Astrocyte (in vitro differentiated cells and primary cell): ENCODE results near the gene HIVEP2. TPM values are rescaled to one million over a fixed set of nuclear protein-coding genes. Genes with fewer than 3 reads are reported as not detected.
A peak's percentile ranks its signal among the peaks of the same experiment; 100 is the strongest.

Experiments
- DNase-seq: peaks from one replicate; pipeline ENCODE4 v3.0.0-alpha.2; 2010; ENCODE audit warnings: low read depth
- FAIRE-seq: peaks from 2 replicates; lab custom pipeline; 2011; peaks lifted over from hg19 to GRCh38; lab: Jason Lieb, UNC
- H2AFZ ChIP-seq: 2 replicates; pipeline ENCODE4 v1.6.0; 2012; ENCODE audit warnings: low read depth, low read length, inconsistent platforms
- H3K27ac ChIP-seq: 2 replicates; pipeline ENCODE4 v1.5.1; 2011; ENCODE audit warnings: low read depth, low read length, inconsistent platforms
- H3K27me3 ChIP-seq: 2 replicates; pipeline ENCODE4 v1.6.0; 2011; ENCODE audit warnings: low read length, inconsistent platforms; ENCODE audit not compliant: insufficient read depth
- H3K36me3 ChIP-seq: 2 replicates; pipeline ENCODE4 v1.5.1; 2011; ENCODE audit warnings: low read length, inconsistent platforms; ENCODE audit not compliant: insufficient read depth
- H3K4me1 ChIP-seq: 2 replicates; pipeline ENCODE4 v1.5.1; 2011; ENCODE audit warnings: low read length, inconsistent platforms; ENCODE audit not compliant: insufficient read depth
- H3K4me2 ChIP-seq: 2 replicates; pipeline ENCODE4 v1.6.0; 2012; ENCODE audit warnings: low read length, inconsistent platforms
- H3K4me3 ChIP-seq: 2 replicates; pipeline ENCODE4 v1.5.1; 2011; ENCODE audit warnings: low read depth, mild to moderate bottlenecking, low read length, inconsistent platforms; ENCODE audit not compliant: insufficient read depth
- H3K79me2 ChIP-seq: 2 replicates; pipeline ENCODE4 v1.6.0; 2012; ENCODE audit warnings: mild to moderate bottlenecking, low read length, inconsistent platforms; ENCODE audit not compliant: insufficient read depth
- H3K9ac ChIP-seq: 2 replicates; pipeline ENCODE4 v1.6.0; 2012; ENCODE audit warnings: mild to moderate bottlenecking, low read length, inconsistent platforms
- H3K9me3 ChIP-seq: 2 replicates; pipeline ENCODE4 v1.5.1; 2012; ENCODE audit warnings: low read depth, mild to moderate bottlenecking, low read length, inconsistent platforms; ENCODE audit not compliant: insufficient read depth
- H4K20me1 ChIP-seq: 2 replicates; pipeline ENCODE4 v1.6.0; 2012; ENCODE audit warnings: low read length, inconsistent platforms; ENCODE audit not compliant: insufficient read depth
- H3K27ac Mint-ChIP-seq: one replicate; pipeline ENCODE4 v1.8.0; 2021; ENCODE audit warnings: mild to moderate bottlenecking, mixed read lengths; ENCODE audit not compliant: unreplicated experiment
- H3K27me3 Mint-ChIP-seq: one replicate; pipeline ENCODE4 v1.8.0; 2021; ENCODE audit warnings: low read depth, mixed read lengths; ENCODE audit not compliant: unreplicated experiment
- H3K36me3 Mint-ChIP-seq: one replicate; pipeline ENCODE4 v1.8.0; 2021; ENCODE audit warnings: low read depth, mixed read lengths; ENCODE audit not compliant: unreplicated experiment
- H3K4me1 Mint-ChIP-seq: one replicate; pipeline ENCODE4 v1.8.0; 2021; ENCODE audit warnings: low read depth, mixed read lengths; ENCODE audit not compliant: unreplicated experiment
- H3K4me3 Mint-ChIP-seq: one replicate; pipeline ENCODE4 v1.8.0; 2021; ENCODE audit warnings: mild to moderate bottlenecking, moderate library complexity, mixed read lengths; ENCODE audit not compliant: unreplicated experiment
- H3K9me3 Mint-ChIP-seq: one replicate; pipeline ENCODE4 v1.8.0; 2021; ENCODE audit warnings: mild to moderate bottlenecking, mixed read lengths; ENCODE audit not compliant: unreplicated experiment
- CTCF ChIP-seq: IDR thresholded peaks from 2 replicates; pipeline ENCODE4 v1.5.1; 2011; ENCODE audit warnings: low read depth, mild to moderate bottlenecking, inconsistent platforms, low read length, moderate library complexity; ENCODE audit not compliant: insufficient read depth
- EZH2 ChIP-seq: IDR thresholded peaks from 2 replicates; pipeline ENCODE4 v1.6.1; 2012; ENCODE audit warnings: mild to moderate bottlenecking, low read length, inconsistent platforms; ENCODE audit not compliant: insufficient read depth
- total RNA-seq: library from RNA; stranded (reverse); gene quantifications from 2 replicates; pipeline ENCODE4 v1.2.1, GENCODE V29; 2021

Gene HIVEP2
- total RNA-seq, 1 donor from 2014 or later, result 21.2 TPM

DNA sequence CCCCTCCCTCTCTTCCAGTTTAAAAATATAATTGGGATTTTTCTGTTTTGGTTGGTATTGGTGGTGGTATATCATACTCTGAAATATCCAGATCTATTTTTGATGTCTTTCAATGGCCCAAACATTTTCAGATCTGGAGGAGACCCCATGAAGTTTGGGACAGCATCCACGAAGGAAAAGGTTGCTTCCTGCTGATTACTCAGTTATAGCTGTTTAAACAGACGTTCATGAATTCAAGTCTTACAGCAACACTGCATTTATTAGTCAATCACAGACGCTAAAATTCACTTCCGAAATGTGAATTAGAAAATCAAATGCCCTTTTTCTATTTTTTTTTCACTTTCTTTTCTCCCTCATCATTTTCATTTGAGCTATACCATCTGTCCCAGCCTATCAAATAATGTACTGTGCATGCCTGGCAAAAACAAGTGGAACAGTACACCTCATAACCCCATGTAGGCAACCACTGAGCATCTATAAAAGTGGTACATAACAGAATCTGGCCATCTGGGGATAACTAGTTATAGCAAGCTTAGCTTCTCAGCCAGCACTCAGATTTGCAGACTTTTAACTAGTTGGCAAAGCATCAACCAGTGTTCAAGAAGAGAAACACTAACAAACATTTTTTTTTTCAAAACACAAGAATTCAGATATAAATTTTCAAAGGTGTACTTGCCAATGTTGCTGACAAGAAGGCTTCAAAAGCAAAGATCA, 124.5 kb downstream of the HIVEP2 start:
- Histone ChIP-seq H3K9ac (peak overlapping the region; percentile 62), H2AFZ (no peak overlapping the region), H3K79me2 (peaks cover 48% of the 10 kb centered on the region), H3K4me2 (peak overlapping the region; percentile 79), H3K4me1 (peaks cover 15% of the 10 kb centered on the region), H3K9me3 (no peaks in the 10 kb centered on the region), H3K27me3 (no peaks in the 10 kb centered on the region), H4K20me1 (no peaks in the 10 kb centered on the region), H3K4me3 (peak overlapping the region; percentile 25), H3K27ac (peak overlapping the region; percentile 38), H3K36me3 (no peaks in the 10 kb centered on the region)
- H3K4me1 Mint-ChIP-seq, result peaks cover 6% of the 10 kb centered on the region
- H3K9me3 Mint-ChIP-seq, result no peaks in the 10 kb centered on the region
- TF ChIP-seq CTCF (no peak), EZH2 (no peak)
- H3K27ac Mint-ChIP-seq, result no peak overlapping the region
- H3K4me3 Mint-ChIP-seq, result no peak overlapping the region
- DNase-seq, result no peak
- no peaks in the 10 kb centered on the region for H3K27me3 Mint-ChIP-seq
- FAIRE-seq, result no peak
- H3K36me3 Mint-ChIP-seq, result peaks cover 3% of the 10 kb centered on the region

DNA sequence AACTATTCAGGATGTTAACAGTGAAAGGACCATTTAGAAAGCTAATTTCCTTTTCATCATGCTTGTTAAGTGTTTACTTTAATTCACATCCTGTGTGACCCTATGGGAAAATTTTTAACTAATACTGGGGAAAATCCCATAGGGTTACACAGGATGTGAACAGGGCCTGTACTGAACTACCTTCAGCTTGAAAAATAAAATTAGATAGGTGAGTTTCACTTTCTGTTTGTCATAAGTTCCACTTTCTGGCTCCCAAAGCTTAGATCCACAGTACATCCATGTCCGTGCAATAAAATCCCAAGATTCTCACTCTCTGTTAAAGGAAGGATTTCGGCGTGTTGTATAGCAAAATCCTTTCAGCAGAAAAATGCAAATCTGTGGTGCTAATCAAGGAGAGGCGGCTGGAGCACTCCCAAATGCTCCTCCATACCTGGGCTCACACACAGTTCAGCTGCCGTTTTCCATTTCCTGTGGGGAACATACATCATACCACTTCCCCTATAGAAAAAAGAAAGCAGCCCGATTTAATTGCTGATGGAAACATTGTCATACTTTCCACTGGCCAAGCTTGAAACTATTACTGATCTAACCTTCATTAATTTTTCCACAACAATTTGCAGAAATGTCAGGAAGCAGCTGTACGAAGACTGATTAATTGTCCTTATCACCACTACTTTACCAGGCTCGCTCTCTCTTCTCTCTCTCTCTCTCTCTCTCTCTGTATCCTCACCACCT, 125.2 kb downstream of the HIVEP2 start:
- Mint-ChIP-seq H3K27ac (peak overlapping the region; percentile 87), H3K4me3 (no peak overlapping the region), H3K36me3 (peaks cover 3% of the 10 kb centered on the region), H3K4me1 (peaks cover 6% of the 10 kb centered on the region), H3K9me3 (no peaks in the 10 kb centered on the region), H3K27me3 (no peaks in the 10 kb centered on the region)
- Histone ChIP-seq H2AFZ (no peak overlapping the region), H3K4me2 (peak overlapping the region; percentile 79), H3K79me2 (peaks cover 50% of the 10 kb centered on the region), H3K27me3 (no peaks in the 10 kb centered on the region), H3K9ac (peak overlapping the region; percentile 62), H4K20me1 (no peaks in the 10 kb centered on the region), H3K4me1 (peaks cover 15% of the 10 kb centered on the region), H3K9me3 (no peaks in the 10 kb centered on the region), H3K36me3 (no peaks in the 10 kb centered on the region), H3K27ac (peak overlapping the region; percentile 38), H3K4me3 (peak overlapping the region; percentile 25)
- no peak for TF ChIP-seq CTCF
- no peak for TF ChIP-seq EZH2
- DNase-seq, result peak; percentile 66
- no peak for FAIRE-seq
